ENCODE results near the gene SDR42E2.

DNA sequence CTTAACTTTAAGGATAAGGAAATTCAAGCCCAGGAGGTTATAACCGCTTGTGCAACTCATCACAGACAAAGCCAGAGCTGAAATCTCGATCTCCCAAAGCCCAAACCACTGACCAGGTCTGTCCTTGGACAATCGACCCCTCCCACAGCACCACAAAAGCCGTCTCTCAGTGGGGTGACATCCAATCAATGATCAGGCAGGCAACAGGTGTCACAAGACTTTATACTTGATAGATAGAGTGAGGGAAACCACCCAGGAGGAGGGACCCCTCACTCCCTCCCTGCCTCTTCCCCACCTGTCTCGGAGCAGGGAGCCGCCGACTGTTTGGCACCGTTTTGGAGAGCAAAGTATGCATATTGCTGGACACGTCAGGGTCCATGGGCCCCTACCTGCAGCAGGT lies 14.5 kb upstream of the SDR42E2 start:
- TF ChIP-seq POLR2AphosphoS5 (IDR thresholded peaks at IDR 0.05; ENCODE audit: low read depth, low read length) (no peak), POLR2A (IDR thresholded peaks at IDR 0.05; ENCODE audit: low read depth, low read length) (no peak), TAF1 (IDR thresholded peaks at IDR 0.05; ENCODE audit: low read depth, low read length) (no peak), SPI1 (IDR thresholded peaks at IDR 0.05; ENCODE audit: low read depth, low read length) (no peak), PAX5 (IDR thresholded peaks at IDR 0.05; ENCODE audit: insufficient read depth, low read length, severe bottlenecking) (no peak)
